Dedifferentiated amniotic fluid mesenchymal stem cell (primary cell): ENCODE data around the gene SLC12A6.

Experiments used
- DNase-seq: peaks from one replicate; pipeline ENCODE4 v3.0.0-alpha.2; 2016; ENCODE audit errors: extremely low spot score

The SLC12A6 gene

DNA sequence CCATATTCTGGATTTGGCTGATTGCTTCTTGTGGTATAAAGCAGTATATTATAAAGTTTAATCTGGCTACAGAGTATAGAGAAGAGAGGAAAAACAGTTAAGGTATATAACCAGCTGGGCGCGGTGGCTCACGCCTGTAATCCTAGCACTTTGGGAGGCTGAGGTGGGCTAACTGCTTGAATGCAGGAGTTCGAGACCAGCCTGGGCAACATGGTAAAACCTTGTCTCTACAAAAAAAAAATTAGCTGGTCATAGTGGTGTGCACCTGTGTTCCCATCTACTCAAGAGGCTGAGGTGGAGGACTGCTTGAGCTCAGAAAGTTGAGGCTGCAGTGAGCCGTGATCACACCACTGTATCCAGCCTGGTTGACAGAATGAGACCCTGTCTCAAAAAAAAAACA is 7.3 kb downstream of the SLC12A6 start:
- DNase-seq, result no peak

DNA sequence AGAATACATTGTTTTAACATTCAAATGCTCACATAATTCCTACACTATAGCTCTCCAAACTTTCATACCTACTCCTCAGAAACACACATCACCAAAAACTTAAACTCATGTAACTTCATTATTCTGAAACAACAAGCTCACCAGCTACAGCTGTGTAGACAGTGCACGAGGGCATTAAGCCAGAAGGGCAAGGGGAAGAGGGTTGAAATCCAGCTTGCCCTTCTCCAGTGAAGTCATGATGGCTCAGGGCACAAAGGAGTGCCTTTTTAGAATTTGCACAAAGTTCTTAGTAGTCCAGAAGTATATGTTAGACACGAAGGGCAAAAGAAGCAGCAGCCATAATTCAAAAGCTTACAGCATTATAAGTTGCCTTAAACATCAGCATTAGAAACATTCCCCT is 8.6 kb downstream of the SLC12A6 start:
- no peak for DNase-seq

DNA sequence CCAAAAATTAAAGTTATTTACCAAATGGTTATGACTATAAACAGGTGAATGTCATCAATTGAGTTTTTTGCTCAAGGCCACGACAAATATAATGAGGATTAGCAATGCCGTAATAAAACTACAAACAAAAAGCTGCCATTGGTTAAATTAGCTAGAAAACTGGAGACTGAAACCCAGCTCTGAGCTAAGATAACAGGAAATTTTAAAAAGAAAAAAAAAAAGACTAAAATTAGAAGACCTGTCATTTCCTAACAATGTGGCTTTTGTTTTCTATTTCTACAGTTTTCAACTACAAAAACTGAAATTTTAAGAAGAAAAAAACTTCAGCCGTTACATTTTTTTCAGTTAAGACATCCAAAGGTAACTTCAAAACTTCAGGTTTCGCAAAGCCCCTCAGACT is 9.7 kb downstream of the SLC12A6 start:
- DNase-seq, result no peak

DNA sequence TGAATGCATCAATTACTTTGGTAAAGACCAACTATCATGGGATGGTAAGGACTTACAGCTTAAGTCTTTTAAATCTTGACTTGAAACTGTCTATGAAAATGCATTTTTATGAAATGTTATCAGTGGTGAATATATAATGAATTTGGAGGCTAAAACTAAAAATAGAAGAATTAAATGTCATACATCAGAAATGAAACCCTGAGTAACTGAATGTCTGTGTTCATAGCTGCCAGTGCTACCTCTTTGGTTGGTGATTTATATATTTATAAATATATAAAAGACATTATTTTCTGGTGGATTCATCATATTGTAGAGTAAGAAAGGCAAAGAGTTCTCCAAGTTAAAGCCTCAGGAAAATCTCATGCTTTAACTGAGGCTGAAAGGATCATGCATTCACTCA is 12.2 kb downstream of the SLC12A6 start:
- DNase-seq, result no peak

DNA sequence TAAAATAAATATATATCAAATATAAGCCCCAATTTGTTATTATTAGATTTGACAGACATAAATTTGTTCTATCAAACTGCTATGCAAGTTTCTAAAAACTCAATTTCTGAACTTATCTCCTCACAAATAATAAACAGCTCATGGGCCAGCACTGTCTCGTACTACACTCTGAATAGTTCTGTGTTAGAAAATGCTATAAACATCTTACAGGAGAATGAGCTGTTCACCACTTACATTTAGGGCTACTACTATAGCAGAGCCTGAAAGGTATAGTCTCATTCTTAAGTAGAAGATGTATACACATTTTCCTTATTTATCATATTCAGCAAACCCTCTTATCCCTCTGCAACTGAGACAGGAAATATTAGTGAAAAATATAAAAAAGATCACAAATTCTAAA is 12.6 kb downstream of the SLC12A6 start:
- DNase-seq, result no peak

DNA sequence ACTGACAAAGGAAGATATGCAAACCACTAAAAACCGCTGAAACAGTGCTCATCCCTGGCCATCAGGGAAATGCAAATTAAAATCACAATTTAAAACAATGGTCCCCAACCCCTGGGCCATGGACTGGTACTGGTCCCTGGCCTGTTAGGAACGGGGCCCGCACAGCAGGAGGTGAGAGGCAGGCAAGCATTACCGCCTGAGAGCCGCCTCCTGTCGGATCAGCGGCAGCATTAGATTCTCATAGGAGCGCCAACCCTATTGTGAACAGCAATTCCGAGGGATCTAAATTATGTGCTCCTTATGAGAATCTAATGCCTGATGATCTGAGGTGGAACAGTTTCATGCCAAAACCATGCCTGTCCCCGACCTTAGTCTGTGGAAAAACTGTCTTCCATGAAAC is 14.4 kb downstream of the SLC12A6 start:
- no peak for DNase-seq

DNA sequence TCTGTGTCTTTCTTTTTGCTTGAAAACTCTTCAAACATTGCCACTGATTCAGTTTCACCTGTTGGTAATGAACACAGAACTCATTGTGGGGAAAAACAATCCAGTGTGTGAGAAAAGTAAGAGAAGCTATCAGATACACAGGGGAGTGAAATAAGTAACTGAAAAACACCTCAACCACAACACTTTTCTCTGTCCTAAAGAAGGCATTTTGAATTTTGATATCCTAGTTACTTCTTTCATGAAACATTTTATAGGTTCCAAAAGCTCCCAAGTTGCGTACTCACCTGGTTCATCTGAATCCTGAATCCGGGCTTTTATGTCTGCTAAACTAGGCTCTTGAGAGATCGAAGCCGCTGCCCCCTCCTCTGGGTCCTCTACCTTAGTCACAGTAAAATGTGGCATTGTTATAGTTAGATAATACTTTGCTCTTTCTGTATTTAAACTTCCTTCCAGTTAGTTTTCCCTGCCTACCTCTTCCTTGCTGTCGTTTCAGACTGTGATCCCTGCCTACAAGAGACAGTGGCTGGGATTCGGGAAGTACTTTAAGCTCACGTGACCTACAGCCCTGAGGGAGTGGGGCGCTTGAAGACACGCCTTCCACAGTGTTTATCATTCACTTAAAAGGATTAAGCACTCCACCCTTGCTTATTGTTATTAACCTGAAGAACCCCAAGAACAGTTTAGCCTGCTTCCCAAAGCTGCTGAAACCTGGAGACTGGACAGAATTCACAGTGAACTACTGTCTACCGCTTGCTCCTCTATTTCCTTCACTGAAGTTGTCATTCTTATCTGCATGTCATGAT is 19.1 kb downstream of the SLC12A6 start:
- no peak for DNase-seq

DNA sequence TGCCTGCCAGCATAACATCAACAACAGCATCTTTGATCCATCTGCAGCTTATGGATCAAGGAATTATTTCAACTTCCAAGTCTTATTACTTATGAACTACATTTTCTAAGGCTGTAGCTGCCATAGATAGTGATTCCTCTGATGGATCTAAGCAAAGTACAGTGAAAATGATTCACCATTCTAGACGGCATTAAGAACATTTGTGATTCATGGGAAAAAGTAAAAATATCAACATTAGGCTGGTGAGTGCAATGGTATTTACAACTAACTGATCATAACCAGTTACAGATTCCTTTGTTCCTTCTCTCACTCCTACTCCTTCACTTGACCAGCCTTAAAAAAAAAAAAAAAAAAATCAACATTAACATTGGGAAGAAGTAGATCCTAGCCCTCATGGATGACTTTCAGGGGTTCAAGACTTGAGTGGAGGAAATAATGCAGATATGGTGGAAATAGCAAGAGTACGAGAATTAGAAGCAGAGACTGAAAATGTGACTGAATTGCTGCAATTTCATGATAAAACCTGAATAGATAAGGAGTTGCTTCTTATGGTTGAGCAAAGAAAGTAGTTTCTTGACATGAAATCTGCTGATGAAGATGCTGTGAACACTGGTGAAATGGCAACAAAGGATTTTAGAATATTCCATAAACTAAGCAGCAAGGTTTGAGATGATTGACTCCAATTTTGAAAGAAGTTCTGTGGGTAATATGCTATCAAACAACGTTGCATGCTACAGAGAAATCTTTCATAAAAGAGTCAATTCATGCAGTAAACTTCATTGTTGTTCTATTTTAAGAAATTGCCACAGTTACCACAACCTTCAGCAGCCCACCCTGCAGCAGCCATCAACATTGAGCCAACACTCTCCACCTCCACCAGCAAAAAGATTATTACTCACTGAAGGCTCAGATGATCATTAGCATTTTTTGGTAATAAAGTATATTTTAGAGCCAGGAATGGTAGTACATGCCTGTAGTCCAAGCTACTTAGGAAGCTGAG is 22.8 kb downstream of the SLC12A6 start:
- DNase-seq, result no peak

DNA sequence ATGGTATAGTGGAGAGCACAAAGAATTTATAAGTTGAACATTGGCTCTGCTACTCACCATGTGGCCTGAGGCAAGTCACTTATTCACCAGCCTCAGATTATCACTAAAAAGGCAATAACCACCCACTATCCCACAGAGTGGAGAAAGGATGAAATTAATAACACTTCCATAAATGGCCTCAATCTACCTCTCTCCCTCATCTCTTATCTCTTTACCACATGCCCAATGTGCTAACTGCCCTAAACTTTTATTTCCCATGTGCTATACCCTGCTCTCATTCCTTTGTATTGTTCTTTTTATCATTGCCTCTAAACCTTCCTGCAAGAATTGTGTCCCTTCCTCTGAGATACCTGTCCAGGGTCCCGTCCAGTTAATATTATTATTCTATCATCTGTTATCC is 26.0 kb downstream of the SLC12A6 start:
- no peak for DNase-seq

DNA sequence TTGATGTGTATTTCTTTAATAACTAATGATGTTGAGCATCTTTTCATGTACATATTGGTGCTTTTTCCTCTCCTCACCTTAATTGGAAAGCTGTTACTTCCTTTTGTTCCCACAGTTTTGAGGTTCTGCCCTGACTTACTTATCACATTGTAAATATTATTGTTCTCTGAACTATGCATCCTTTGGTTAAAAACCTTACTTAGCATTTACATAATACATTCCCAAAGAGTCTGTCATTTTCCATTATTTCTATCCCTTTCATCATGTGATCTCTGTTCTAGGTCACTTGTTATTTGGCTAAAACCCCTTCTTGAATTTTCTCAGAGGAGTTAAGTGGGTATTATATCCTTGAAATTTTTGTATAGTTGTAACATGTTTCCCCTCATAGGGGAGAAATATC is 33.0 kb downstream of the SLC12A6 start:
- peak; percentile 67 for DNase-seq

DNA sequence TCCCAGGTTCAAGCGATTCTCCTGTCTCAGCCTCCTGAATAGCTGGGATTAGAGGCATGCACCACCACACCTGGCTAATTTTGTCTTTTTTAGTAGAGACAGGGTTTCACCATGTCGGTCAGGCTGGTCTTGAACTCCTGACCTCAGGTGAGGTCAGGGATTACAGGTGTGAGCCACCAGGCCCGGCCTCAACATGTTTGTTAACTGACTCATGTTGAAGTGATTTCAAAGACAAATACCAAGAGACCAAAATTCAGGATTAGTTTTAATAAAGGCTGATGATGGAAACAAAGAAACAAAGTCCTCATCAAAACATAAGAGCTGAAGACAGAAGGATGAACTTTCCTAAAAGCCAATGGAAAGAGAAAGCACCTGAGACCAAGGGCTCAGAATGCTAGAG is 36.5 kb downstream of the SLC12A6 start:
- no peak for DNase-seq

DNA sequence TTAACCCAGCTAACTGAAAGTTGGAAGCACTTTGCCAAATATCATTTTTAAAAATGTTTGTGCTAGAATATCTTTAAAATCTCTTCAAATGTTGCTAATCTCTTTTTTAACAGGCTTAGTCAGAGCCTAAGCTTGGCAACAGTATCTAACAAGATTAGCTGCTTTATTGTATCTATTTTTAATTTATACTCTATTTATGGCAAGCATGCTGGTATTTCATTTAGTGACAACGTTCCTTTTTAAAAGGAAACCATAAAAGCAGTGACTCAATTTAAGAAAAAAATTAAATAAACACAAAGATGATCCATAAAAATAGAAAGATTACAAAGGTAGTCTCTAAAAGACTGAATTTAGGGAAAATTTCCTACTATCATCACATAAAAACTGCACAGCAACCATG is 40.5 kb downstream of the SLC12A6 start:
- DNase-seq, result no peak

DNA sequence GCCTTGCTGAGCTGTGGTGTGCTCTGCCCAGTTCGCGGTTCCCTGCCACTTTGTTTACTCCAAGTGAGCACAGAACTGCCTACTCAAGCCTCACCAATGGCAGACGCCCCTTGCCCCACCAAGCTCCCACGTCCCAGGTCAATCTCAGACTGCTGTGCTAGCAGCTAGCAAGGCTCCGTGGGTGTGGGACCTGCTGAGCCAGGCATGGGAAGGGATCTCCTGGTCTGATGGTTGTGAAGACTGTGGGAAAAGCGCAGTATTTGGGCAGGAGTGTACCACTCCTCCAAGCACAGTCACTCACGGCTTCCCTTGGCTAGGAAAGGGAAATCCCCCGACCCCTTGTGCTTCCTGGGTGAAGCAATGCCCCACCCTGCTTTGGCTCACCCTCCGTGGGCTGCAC is 45.0 kb downstream of the SLC12A6 start:
- no peak for DNase-seq

DNA sequence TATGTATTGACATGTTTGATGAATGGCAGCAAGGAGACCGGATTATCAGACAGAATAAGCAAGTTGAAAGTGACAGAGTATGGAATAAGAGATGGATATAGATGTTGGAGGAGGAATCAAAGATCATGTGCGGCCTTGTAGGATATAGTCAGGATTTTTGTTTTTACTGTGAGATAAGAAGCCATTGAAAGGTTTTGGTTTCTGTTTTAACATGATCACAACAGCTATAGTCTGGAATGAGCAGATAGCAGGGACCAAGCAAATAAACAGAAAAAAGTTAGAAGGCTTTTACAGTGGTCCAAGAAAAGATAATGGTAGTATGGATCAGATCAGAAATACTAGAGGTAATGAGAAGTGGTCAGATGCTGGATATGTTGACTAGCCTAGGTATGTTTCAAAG is 52.6 kb downstream of the SLC12A6 start:
- DNase-seq, result no peak

DNA sequence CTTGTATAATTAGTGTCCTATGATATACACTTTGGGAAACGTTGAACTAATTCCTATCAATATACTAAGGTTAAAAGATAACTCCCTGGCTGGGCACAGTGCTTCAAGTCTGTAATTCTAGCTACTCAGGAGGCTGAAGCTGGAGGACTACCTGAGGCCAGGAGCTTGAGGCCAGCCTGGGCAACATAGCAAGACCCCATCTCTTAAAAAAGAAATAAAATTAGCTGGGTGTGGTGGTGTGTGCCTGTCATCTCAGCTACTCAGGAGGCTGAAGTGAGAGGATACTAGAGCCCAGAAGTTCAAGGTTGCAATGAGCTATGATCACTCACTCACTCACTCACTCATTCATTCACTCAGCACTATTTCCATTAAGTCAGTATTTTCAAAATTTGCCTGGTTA is 55.2 kb downstream of the SLC12A6 start:
- no peak for DNase-seq

DNA sequence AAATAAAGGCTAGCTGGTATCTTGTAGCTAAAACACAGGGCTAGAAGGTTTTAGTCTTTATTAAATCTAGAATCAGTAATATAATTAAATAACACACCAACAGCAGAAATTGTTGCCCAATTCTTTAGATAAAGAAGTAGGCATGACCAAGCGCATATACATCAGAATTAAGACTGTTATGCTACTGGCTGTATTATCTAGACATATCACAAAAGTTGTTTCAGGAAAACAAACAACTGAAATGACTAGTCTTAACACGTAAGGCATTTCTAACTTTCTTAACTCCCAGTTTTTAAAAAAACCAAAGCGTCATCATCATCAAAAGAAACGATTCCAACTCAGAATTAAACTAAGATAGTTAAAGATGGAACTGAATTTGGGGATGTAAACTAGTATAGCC is 57.4 kb downstream of the SLC12A6 start:
- DNase-seq, result no peak

DNA sequence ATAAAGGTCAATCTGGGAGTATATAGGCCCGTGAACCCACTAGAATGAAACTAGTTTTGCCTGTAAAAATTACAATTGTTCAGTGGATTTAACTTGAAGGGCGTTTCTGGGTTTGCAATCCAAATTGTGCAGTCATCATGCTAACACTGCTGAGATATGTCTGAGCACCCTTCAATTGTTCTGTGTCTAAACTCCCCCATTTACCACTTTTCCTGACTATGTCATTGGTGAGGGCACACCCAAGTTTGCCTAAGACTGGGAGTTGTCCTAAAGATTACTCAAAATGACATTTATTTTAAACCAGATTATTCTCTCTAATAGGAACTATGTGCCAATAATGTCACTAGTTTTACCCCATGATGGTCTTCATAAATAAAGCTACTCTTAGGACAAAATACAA is 58.2 kb downstream of the SLC12A6 start:
- no peak for DNase-seq

DNA sequence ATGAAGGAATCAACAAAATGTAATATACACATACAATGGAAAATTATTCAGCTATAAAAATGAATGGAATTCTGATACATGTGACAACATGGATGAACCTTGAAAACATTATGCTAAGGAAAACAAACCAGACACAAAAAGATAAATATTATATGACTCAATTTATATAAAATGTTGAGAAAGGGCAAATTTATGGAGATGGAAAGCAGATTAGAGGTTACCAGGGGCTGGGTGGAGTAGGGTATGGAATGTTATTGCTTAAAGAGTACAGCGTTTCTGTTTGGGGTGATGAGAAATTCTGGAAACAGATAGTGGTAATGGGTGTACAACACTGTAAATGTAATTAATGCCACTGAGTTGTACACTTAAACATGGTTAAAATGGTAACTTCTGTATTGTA is 61.9 kb downstream of the SLC12A6 start:
- no peak for DNase-seq

DNA sequence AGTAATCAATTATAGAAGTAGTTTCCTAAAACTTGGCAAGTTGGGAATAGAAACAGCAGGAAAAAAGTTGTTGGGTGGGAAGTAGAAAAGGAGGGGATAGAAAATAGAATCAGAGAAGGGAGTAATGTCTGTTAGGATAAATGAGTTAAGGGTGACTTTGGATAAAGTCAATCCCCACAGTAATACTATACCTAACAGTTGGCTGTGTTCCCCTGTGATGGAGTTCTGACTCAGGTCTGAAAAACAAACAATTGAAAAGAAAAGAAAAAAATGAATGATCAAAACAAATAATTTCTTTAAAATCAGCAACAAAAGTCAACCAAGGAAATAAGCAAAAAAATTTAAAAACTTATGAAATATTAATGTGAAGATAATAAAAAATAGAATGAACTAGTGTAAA is 62.4 kb downstream of the SLC12A6 start:
- DNase-seq, result no peak

DNA sequence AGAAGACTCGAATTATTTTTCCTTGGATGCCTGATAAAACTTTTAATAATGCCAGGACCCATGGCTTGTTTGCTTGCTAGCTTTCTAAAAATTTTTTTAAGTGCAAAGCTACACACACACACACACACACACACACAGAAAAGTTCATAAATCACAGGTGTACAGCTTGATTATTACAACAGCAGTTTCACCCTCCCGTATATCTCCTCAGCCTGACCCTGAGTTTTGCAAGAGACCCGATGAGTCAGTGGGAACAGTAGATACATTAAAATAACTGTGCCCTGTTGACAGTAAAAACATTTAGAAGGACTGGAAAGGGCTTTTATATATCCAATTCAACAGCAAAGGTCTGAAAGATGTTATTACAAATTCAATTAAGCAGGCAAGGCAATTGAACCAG is 66.1 kb downstream of the SLC12A6 start:
- no peak for DNase-seq

DNA sequence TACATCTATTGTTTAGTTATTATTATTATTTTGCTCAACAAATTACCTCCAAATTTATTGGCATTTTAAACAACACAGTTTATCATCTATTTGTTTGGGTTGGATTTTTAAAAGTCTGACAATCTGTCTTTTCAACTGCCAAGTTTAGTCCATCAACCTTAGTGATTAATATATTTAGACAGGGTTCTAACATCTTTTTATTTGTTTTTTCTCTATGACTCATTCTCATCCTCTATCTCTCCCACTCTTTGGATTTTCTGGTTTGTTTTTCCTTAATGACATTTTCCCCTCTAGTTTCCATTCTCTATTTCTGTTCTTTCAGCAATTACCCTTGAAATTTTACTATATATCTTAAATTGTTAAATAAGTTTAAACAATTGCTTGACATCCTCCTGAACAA is 70.8 kb downstream of the SLC12A6 start:
- DNase-seq, result no peak

DNA sequence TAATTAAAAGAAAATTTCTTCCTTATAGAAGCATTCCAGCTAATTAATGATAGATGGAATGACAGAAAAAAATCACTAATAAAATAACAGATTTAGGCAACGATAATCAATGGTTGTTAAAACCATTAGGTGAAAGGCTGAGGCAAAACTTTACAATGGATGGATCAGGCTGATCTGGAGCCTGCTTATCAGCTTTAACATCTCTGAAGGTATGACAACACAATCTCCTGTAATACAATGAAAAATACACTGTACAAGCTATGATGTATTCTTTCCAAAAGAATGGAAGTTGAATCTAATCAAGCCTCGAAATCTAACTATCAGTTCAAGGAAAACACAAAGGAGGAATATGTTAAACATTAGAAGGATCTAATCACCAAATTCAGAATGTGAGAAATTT is 73.5 kb downstream of the SLC12A6 start:
- DNase-seq, result no peak

DNA sequence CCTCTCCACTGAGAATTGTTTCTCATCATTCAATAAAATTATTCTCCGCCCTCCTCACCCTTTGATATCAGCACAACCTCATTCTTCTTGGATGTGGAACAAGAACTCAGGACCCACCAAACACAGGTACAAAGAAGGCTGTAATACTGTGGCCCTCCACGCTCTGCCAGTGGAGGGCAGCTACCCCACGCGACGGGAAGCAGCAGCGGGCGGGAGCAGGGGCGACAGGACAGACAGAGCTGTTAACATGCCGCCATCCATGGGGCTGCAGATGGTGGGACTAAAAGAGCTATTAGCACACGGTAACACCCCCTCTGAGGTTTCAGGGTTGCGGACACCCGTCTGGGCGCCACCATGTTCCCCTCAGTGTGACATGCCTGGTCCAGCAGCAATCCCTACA is 75.2 kb downstream of the SLC12A6 start:
- no peak for DNase-seq
